Measurements from ENCODE around the gene MINDY4.

MINDY4 gene

GRCh38 chr7:30930621-30931020, 159.4 kb downstream of the MINDY4 start:
- DNase-seq (ENCODE audit: low read depth, low spot score): no peak

- no peak for DNase-seq (ENCODE audit: low read depth, low spot score)
These were observed 160.1 kb downstream of the MINDY4 start for GRCh38 chr7:30931161-30931928.

- no peak for DNase-seq (ENCODE audit: low read depth, low spot score)
These were observed 160.8 kb downstream of the MINDY4 start for GRCh38 chr7:30931929-30932540.

- no peak for DNase-seq (ENCODE audit: low read depth, low spot score)
These were observed 161.3 kb downstream of the MINDY4 start for GRCh38 chr7:30932562-30932961.

GRCh38 chr7:30933124-30933974, 162.1 kb downstream of the MINDY4 start:
- DNase-seq (ENCODE audit: low read depth, low spot score): no peak

DNA sequence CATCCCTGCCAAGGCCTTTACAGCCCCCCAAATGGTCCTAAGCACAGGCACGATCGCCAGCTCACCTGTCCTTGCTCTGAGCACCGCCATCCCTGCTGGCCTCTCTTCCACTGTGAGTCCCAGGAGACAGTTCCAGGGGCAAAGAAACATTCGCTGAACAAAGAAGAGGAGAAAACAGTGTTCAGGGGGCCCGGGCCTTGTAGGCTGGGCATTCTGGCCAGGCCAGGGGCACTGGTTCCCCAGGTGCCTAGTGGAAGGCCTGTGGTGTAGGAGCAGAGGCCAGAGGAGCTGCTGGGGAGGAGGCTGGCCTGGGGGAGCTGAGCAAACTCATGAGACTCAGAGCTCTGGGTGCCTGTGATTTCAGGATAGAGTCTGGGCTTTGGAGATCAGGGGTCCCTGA, 163.0 kb downstream of the MINDY4 start:
- DNase-seq (ENCODE audit: low read depth, low spot score): no peak

DNA sequence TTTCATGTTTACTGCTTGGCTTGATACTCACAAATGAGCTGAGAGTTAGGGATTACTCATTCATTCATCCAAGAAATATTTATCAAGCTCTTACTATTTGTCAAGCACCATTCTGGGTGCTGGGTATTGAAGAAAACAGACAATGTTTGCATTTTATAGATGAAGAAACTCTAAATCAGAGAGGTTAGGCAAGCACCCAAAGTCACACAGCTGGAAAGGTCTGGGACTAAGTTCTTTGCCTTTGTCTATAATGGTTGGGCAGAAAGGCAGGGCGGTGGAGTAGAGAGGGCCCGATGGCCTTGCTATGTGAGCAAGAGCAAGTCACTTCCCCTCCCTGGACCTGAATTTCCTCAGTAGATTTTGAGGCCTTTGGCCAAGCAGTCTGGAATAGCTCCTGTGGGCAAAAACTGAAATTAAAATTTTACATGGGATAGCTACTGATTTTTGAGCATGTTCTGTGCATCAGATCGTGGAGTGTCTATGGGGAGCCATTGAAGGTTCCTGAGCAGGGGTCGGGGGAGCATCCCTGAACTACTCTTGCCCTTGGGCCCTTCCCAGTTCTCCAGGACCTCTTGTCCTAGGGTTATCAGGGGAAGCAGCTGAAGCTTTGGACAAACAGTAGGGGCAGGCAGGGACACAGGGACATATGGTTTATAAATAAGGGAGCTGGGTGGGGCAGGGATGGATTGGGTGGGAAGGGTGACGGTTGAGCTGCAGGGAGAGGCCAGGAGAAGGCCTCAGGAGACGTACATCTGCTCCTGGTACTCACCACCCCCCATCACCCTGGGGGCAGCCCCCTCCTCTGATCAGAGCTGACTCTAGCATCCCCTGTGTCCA, 163.7 kb downstream of the MINDY4 start:
- no peak for DNase-seq (ENCODE audit: low read depth, low spot score)

DNA sequence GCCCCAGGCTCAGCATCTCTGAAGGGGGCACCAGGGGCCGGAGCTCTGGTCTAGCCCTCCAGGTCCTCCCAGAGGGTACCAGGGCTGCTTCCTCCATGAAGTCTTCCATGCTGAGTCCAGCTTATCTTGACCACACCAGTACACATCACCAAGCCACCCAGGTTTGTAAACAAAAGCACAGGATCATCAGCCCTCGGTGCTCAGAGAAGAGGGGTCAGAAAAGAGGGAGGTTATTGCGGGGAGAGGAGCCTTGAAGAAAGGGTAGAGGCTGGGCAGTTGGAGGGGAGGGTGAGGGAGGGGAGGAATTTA, 164.3 kb downstream of the MINDY4 start:
- DNase-seq (ENCODE audit: low read depth, low spot score): no peak

DNA sequence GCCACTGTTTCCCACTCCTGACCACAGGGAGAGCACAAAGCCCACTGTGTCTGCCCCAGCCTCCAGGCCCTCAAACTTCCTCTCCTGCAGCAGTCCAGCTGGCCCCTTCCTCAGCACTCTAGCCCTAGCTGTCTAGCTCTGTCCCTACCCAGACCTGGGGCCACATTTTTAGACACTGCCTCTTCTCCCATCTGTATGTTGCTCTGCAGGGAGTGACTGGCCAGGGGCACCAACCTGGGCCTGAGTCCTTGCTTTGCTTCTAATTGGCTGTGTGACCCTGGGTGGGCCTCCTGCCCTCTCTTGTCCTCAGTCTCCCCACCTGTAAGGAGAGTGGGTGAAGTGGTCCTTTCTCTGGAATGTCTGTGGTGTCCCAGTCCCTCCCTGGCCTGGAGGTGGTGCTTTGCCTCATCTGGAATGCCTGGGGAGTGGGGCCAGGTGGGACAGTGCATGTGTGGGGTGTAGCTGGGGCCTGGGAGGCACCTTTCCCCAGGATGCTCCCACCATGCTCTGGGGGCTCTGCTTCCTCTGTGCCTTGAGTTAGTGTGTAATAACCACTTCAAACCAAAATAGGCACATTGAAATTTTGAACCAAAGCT, 165.5 kb downstream of the MINDY4 start:
- no peak for DNase-seq (ENCODE audit: low read depth, low spot score)

DNA sequence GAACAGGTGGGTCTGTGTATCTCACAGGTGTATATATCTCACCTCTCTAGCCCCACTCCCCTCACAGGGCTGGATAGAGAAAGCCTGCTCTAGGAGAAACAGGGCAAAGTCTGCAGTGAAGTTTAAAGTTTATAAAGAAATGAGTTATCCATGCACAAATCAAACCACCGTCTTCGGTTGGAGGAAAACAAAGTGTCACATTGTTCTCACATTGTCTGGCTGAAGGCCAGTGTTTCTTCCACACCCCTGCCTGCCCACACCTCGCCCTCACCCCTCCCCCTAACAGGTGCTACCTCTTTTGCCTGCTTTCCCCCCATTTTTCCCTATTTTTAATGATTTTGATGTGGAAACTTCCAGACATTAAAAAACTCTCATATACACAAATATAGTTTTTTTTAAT, 166.2 kb downstream of the MINDY4 start:
- no peak for DNase-seq (ENCODE audit: low read depth, low spot score)

GRCh38 chr7:30938435-30939316, 167.5 kb downstream of the MINDY4 start:
- peak; percentile 75 for DNase-seq (ENCODE audit: low read depth, low spot score)

GRCh38 chr7:30941582-30942323, 170.5 kb downstream of the MINDY4 start:
- DNase-seq (ENCODE audit: low read depth, low spot score): no peak

All from iPS DF 19.7 (cell line).